CD4-positive, alpha-beta memory T cell (primary cell): Measurements from ENCODE around the gene CBS. TPM values are rescaled to one million over a fixed set of nuclear protein-coding genes. Genes with fewer than 3 reads are reported as not detected.
A peak's percentile ranks its signal among the peaks of the same experiment; 100 is the strongest.
"Not testable (repeated sequence)": the region's sequence is repeated elsewhere in the genome, so short reads cannot be mapped to it uniquely, and the experiment has no call there.

ENCODE experiments used
- CTCF ChIA-PET: fragments of 350-600 bp; sonication (Branson Sonifier 250); formaldehyde crosslinking; loops from one replicate; lab custom pipeline; 2021; ENCODE audit warnings: inconsistent platforms; ENCODE audit not compliant: partially characterized antibody; lab: Charles Lee
- POLR2A ChIA-PET: fragments of 350-600 bp; sonication (Branson Sonifier 250); formaldehyde crosslinking; loops from one replicate; lab custom pipeline; 2021; ENCODE audit not compliant: partially characterized antibody; lab: Charles Lee
- DNase-seq, 5 donors: peaks; one replicate each; pipeline versions ENCODE4 v3.0.0 to v3.0.0-alpha.2; 2020 to 2022; ENCODE audit warnings: mixed read lengths in 1 of 5
- H3K27ac ChIP-seq: one replicate; pipeline ENCODE4 v1.7.0; 2013; ENCODE audit warnings: low read depth, low read length
- H3K27me3 ChIP-seq: 2 replicates; pipeline ENCODE4 v1.7.0; 2013; ENCODE audit warnings: mild to moderate bottlenecking, low read length, moderate library complexity; ENCODE audit not compliant: insufficient read depth
- H3K36me3 ChIP-seq: 2 replicates; pipeline ENCODE4 v1.7.0; 2013; ENCODE audit warnings: mild to moderate bottlenecking, low read length, moderate library complexity; ENCODE audit not compliant: insufficient read depth
- H3K4me1 ChIP-seq: 2 replicates; pipeline ENCODE4 v1.7.0; 2013; ENCODE audit warnings: mild to moderate bottlenecking, low read length, moderate library complexity; ENCODE audit not compliant: insufficient read depth
- H3K4me3 ChIP-seq, 2 donors: one replicate each; pipeline ENCODE4 v1.7.0; 2013; ENCODE audit warnings: low read length in 2 of 2, mild to moderate bottlenecking in 1 of 2
- H3K9me3 ChIP-seq, 2 donors: one replicate each; pipeline ENCODE4 v1.7.0; 2013; ENCODE audit warnings: low read length in 2 of 2, control low read depth in 1 of 2; ENCODE audit not compliant: control insufficient read depth in 1 of 2
- H3K27ac Mint-ChIP-seq, 7 donors: one replicate each; pipeline ENCODE4 v1.8.0; 2020 to 2021; ENCODE audit warnings: mixed read lengths in 7 of 7, mild to moderate bottlenecking in 6 of 7, inconsistent platforms in 3 of 7, moderate library complexity in 3 of 7
- H3K27me3 Mint-ChIP-seq, 2 donors: one replicate each; pipeline ENCODE4 v1.8.0; 2020 to 2021; ENCODE audit warnings: mixed read lengths in 2 of 2
- H3K36me3 Mint-ChIP-seq, 2 donors: one replicate each; pipeline ENCODE4 v1.8.0; 2020 to 2021; ENCODE audit warnings: mixed read lengths in 2 of 2, inconsistent platforms in 1 of 2, mild to moderate bottlenecking in 1 of 2
- H3K4me1 Mint-ChIP-seq, 4 donors: one replicate each; pipeline ENCODE4 v1.8.0; 2020 to 2021; ENCODE audit warnings: mixed read lengths in 4 of 4, mild to moderate bottlenecking in 1 of 4
- H3K4me3 Mint-ChIP-seq, 8 donors: one replicate each; pipeline ENCODE4 v1.8.0; 2020 to 2021; ENCODE audit warnings: mixed read lengths in 8 of 8, mild to moderate bottlenecking in 7 of 8, moderate library complexity in 6 of 8, inconsistent platforms in 3 of 8
- H3K9me3 Mint-ChIP-seq, 8 donors: one replicate each; pipeline ENCODE4 v1.8.0; 2020 to 2021; ENCODE audit warnings: mixed read lengths in 8 of 8, mild to moderate bottlenecking in 5 of 8, inconsistent platforms in 3 of 8, moderate library complexity in 1 of 8
- intact Hi-C: fragments of 100-400 bp; cut with micrococcal nuclease; formaldehyde crosslinking; loops from one replicate; pipeline ENCODE4 v1.15.1; 2023
- polyA plus RNA-seq, 2 donors: library from polyadenylated mRNA; unstranded; fragments of 300-500 nt; fragmentation: Illumina TruSeq; gene quantifications; one replicate each; pipeline ENCODE4 v1.2.3, GENCODE V29; 2021
- total RNA-seq, 2 experiments: library from RNA; stranded (reverse); gene quantifications; one replicate each; pipeline ENCODE4 v1.2.3, GENCODE V29; 2021

CBS gene
- total and polyA plus RNA-seq, 4 experiments from 2014 or later, result 0.81 TPM; not detected in 3

DNA sequence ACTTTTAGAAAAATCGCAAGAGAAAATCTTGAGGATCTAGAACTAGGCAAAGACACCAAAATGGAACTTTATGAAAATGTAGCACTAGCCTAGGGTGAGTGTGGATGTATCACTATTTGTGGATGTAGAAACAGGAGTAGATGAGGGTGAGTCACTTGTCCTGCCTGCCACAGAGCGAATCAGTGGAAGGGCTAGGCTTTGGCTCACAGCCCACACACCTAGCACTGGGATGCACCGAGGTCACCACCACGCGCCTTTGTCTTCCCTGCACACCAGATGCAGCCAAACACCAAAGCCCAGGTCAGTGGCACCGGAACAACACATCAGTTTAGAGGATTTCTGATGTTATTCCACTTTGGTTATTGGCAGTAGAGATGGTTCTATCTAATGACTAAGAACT is 63.0 kb downstream of the CBS start:
- Histone ChIP-seq H3K9me3 (no peaks in the 10 kb centered on the region), H3K4me3 (no peak overlapping the region), H3K4me1 (no peaks in the 10 kb centered on the region), H3K36me3 (peaks cover 42% of the 10 kb centered on the region), H3K27me3 (no peaks in the 10 kb centered on the region), H3K27ac (no peak overlapping the region)
- POLR2A ChIA-PET, result no interaction called here
- intact Hi-C loops, result no loop called here
- no peak for DNase-seq
- CTCF ChIA-PET, result no interaction called here
- Mint-ChIP-seq H3K27ac (peak overlapping the region in 1 of 7 donors; percentile 25), H3K4me1 (peaks cover 0 to 2% (median 0%) of the 10 kb centered on the region in 4 donors), H3K27me3 (no peaks in the 10 kb centered on the region), H3K36me3 (peaks cover 50 to 61% of the 10 kb centered on the region in 2 donors), H3K9me3 (no peaks in the 10 kb centered on the region), H3K4me3 (no peak overlapping the region)

DNA sequence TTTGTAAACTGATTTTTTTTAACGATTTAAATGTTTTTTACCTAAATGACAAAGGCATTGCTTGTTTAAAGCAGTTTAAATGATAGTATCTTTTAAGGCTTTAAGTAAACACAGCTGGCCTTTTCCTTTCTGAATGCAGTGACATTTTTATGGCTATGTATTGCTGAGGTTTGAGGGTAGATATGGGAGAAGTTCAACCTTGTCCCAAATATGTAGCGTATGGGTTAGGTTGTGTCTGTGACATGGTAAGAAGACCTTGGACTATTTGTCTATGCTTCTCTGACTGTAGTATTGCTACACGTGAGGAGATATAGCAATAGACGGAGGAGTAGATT is 68.8 kb downstream of the CBS start:
- H3K4me1 Mint-ChIP-seq, result peaks cover 0 to 5% (median 4%) of the 10 kb centered on the region in 4 donors
- H3K27me3 ChIP-seq, result no peaks in the 10 kb centered on the region
- H3K27me3 Mint-ChIP-seq, result no peaks in the 10 kb centered on the region
- ChIA-PET POLR2A (no interaction called here), CTCF (no interaction called here)
- no peaks in the 10 kb centered on the region for H3K4me1 ChIP-seq
- no peaks in the 10 kb centered on the region for H3K9me3 Mint-ChIP-seq
- no peak overlapping the region for H3K27ac Mint-ChIP-seq
- intact Hi-C loops, result no loop called here
- no peaks in the 10 kb centered on the region for H3K9me3 ChIP-seq
- H3K36me3 Mint-ChIP-seq, result peaks cover 41 to 52% of the 10 kb centered on the region in 2 donors
- H3K4me3 ChIP-seq, result no peak overlapping the region
- H3K4me3 Mint-ChIP-seq, result no peak overlapping the region
- no peak for DNase-seq
- no peak overlapping the region for H3K27ac ChIP-seq
- H3K36me3 ChIP-seq, result peaks cover 25% of the 10 kb centered on the region

DNA sequence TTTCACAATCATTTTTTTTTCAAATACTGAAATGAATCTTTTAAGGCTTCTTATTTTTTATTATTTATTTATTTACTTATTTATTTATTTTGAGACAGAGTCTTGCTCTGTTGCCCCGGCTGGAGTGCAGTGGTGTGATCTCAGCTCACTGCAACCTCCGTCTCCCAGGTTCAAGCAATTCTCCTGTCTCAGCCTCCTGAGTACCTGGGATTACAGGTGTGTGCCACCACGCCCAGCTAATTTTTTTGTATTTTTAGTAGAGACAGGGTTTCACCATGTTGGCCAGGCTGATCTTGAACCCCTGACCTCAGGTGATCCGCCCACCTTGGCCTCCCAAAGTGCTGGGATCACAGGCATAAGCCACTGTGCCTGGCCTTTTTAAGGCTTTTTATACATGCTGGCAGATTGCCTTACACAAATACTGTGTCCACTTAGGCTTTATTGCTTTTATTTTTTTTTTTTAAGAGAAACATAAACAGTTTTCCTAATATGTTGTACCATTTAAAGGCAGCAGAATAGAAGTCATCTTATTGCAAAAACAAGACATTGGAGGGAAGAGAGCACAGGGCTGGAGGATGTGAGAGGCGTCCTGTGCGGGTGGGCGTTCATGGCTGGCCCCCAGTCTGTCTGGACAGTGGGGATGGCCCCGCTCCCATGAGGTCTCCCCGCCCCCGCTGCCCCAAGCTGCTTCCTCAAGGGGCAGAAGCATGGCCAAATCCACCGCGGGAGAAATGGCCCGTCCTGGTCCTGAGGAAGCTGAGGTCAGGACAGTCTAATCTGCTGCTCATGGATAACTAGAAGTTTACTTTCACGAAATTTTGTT is 69.4 kb downstream of the CBS start:
- H3K4me3 Mint-ChIP-seq, H3K4me3 ChIP-seq, intact Hi-C loops, H3K4me1 ChIP-seq, H3K9me3 ChIP-seq, H3K4me1 Mint-ChIP-seq, H3K27ac Mint-ChIP-seq, H3K9me3 Mint-ChIP-seq, POLR2A ChIA-PET, DNase-seq, H3K27me3 Mint-ChIP-seq, CTCF ChIA-PET, H3K27me3 ChIP-seq, H3K27ac ChIP-seq: not testable (repeated sequence)
- peaks cover 23% of the 10 kb centered on the region for H3K36me3 ChIP-seq
- H3K36me3 Mint-ChIP-seq, result peaks cover 37 to 46% of the 10 kb centered on the region in 2 donors

DNA sequence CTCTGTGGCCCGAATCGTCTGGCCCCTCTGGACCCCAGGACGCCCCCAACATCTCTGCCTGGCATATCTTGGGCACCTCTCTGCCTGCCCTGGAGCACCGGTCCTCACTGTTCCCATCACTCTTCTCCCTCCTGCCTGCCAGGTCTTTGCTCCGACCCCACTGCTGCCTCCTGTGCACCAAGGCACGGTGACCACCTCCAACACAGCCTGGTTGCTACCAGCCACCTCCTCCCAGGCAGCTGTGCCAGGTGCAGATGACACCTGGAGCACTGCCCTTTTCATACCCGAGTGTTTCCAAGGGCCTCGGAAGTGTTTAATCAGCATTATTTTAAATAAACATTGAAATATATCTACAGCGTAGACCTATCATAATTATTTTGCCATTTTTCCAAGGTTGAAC is 70.0 kb downstream of the CBS start:
- intact Hi-C loops, result no loop called here
- Mint-ChIP-seq H3K4me1 (peaks cover 0 to 6% (median 5%) of the 10 kb centered on the region in 4 donors), H3K9me3 (peaks cover 0 to under 1% (median 0%) of the 10 kb centered on the region in 8 donors), H3K36me3 (peaks cover 40 to 45% of the 10 kb centered on the region in 2 donors), H3K27me3 (no peaks in the 10 kb centered on the region), H3K4me3 (no peak overlapping the region), H3K27ac (no peak overlapping the region)
- no peak overlapping the region for H3K4me3 ChIP-seq
- CTCF ChIA-PET, result no interaction called here
- H3K4me1 ChIP-seq, result no peaks in the 10 kb centered on the region
- H3K36me3 ChIP-seq, result peaks cover 23% of the 10 kb centered on the region
- POLR2A ChIA-PET, result no interaction called here
- no peak for DNase-seq
- H3K27ac ChIP-seq, result no peak overlapping the region
- H3K27me3 ChIP-seq, result no peaks in the 10 kb centered on the region
- no peaks in the 10 kb centered on the region for H3K9me3 ChIP-seq

DNA sequence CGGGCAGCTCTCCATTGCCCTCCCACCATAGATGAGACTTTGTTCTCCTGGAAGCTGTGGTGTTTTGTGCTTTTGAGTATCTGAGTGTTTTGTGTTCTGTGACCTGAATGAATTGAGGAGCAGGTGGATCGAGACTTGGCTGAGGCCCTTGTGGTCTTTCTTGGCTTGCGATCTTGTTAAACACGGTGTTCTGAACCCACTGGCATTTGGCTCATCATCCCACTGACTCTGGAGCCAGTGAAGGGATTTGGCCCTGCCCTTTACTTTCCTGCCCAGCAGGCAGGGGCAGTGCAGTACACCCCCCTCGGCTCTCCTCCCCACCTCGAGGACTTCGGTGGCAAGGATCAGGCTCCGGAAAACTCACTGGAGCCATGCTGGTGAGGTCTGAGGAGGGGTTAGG is 70.7 kb downstream of the CBS start:
- ChIA-PET CTCF (no interaction called here), POLR2A (no interaction called here)
- peaks cover 0 to 4% of the 10 kb centered on the region in 2 donors for H3K9me3 ChIP-seq
- H3K27ac ChIP-seq, result no peak overlapping the region
- H3K36me3 Mint-ChIP-seq, result peaks cover 45 to 48% of the 10 kb centered on the region in 2 donors
- H3K4me1 ChIP-seq, result no peaks in the 10 kb centered on the region
- no peaks in the 10 kb centered on the region for H3K27me3 ChIP-seq
- intact Hi-C loops, result no loop called here
- peaks cover 22% of the 10 kb centered on the region for H3K36me3 ChIP-seq
- no peak overlapping the region for H3K4me3 ChIP-seq
- DNase-seq, result no peak
- no peaks in the 10 kb centered on the region for H3K27me3 Mint-ChIP-seq
- peak overlapping the region in 1 of 7 donors; percentile 47 for H3K27ac Mint-ChIP-seq
- peaks cover 0 to 7% (median 4%) of the 10 kb centered on the region in 8 donors for H3K9me3 Mint-ChIP-seq
- peaks cover 0 to 9% (median 8%) of the 10 kb centered on the region in 4 donors for H3K4me1 Mint-ChIP-seq
- H3K4me3 Mint-ChIP-seq, result no peak overlapping the region

Other genes starting within 250 kb of the CBS start
- 10 to 100 TPM; 23.5 to 27.5 TPM for gene WDR4, start 196.3 kb downstream of the CBS start, total RNA-seq
- 10 to 100 TPM in 1 of 2 donors, 1 to 10 TPM in 1; 7.3 to 10.6 TPM for gene WDR4, start 196.3 kb downstream of the CBS start, polyA plus RNA-seq
- gene NDUFV3, start 182.5 kb downstream of the CBS start, total RNA-seq, result 10 to 100 TPM; 28.1 to 33.2 TPM
- 10 to 100 TPM in 1 of 2 donors, 1 to 10 TPM in 1; 9.1 to 23.6 TPM for gene NDUFV3, start 182.5 kb downstream of the CBS start, polyA plus RNA-seq
- gene ERVH48-1, start 150.2 kb downstream of the CBS start, total RNA-seq, result not detected
- not detected for gene ERVH48-1, start 150.2 kb downstream of the CBS start, polyA plus RNA-seq
- gene PKNOX1, start 101.3 kb downstream of the CBS start, total RNA-seq, result 10 to 100 TPM; 21.5 to 24.8 TPM
- gene PKNOX1, start 101.3 kb downstream of the CBS start, polyA plus RNA-seq, result 10 to 100 TPM; 17.8 to 25.0 TPM
- 10 to 100 TPM; 71.3 to 81.7 TPM for gene U2AF1, start 31.7 kb upstream of the CBS start, total RNA-seq
- gene U2AF1, start 31.7 kb upstream of the CBS start, polyA plus RNA-seq, result 10 to 100 TPM; 71.1 to 96.0 TPM
- gene CRYAA, start 93.2 kb upstream of the CBS start, total RNA-seq, result not detected
- gene CRYAA, start 93.2 kb upstream of the CBS start, polyA plus RNA-seq, result not detected